ENCODE measurements around the gene LSAMP. TPM values are rescaled to one million over a fixed set of nuclear protein-coding genes. Genes with fewer than 3 reads are reported as not detected.

LSAMP gene
- total and polyA plus RNA-seq, 2 of the 8 experiments (the other 6 are each of a cell fraction or from before 2014, with no cell fraction given), result 1.8 to 5.7 TPM

- TF ChIP-seq RFX5 (IDR thresholded peaks at IDR 0.05; ENCODE audit: borderline replicate concordance, low read depth, low read length) (no peak), KDM5A (IDR thresholded peaks at IDR 0.05; ENCODE audit: low read length) (no peak), CHD2 (IDR thresholded peaks at IDR 0.05; ENCODE audit: low read length) (no peak)
Observed at GRCh38 chr3:116288485-116288884, 156.8 kb downstream of the LSAMP start (continued).

All from H1 (cell line).